GM23248 (cell line): Measurements from ENCODE around the gene AP3S2. TPM values are rescaled to one million over a fixed set of nuclear protein-coding genes. Genes with fewer than 3 reads are reported as not detected.
A peak's percentile ranks its signal among the peaks of the same experiment; 100 is the strongest.

Experiments
- DNase-seq: peaks from one replicate; pipeline ENCODE4 v3.0.0-alpha.2; 2015
- H2AFZ ChIP-seq: fragments of 200-600 bp; sonication (generic); 2 replicates; pipeline ENCODE4 v1.6.1; 2016; ENCODE audit warnings: antibody characterized with exemption
- H3F3A ChIP-seq: fragments of 200-600 bp; sonication (generic); 2 replicates; pipeline ENCODE4 v1.6.1; 2016; ENCODE audit warnings: mild to moderate bottlenecking, antibody characterized with exemption, mixed run types; ENCODE audit not compliant: insufficient read depth
- H3K27ac ChIP-seq: fragments of 200-600 bp; sonication (generic); 2 replicates; pipeline ENCODE4 v1.5.1; 2016; ENCODE audit warnings: mild to moderate bottlenecking
- H3K27me3 ChIP-seq: fragments of 200-600 bp; sonication (generic); replicated peaks from 2 replicates; pipeline ENCODE4 v1.6.1; 2016; ENCODE audit warnings: mild to moderate bottlenecking; ENCODE audit not compliant: insufficient read depth
- H3K36me3 ChIP-seq: fragments of 200-600 bp; sonication (generic); 2 replicates; pipeline ENCODE4 v1.6.1; 2016; ENCODE audit warnings: low read depth, mild to moderate bottlenecking
- H3K4me1 ChIP-seq: fragments of 200-600 bp; sonication (generic); 2 replicates; pipeline ENCODE4 v1.6.1; 2016; ENCODE audit warnings: mild to moderate bottlenecking; ENCODE audit not compliant: insufficient read depth
- H3K4me2 ChIP-seq: fragments of 200-600 bp; sonication (generic); one replicate; pipeline ENCODE4 v1.6.1; 2016; ENCODE audit warnings: mild to moderate bottlenecking; ENCODE audit not compliant: unreplicated experiment
- H3K4me3 ChIP-seq: fragments of 200-600 bp; sonication (generic); 2 replicates; pipeline ENCODE4 v1.5.1; 2016; ENCODE audit warnings: mild to moderate bottlenecking
- H3K79me2 ChIP-seq: fragments of 200-600 bp; sonication (generic); 2 replicates; pipeline ENCODE4 v1.6.1; 2016; ENCODE audit warnings: mild to moderate bottlenecking; ENCODE audit not compliant: insufficient read depth
- H3K9ac ChIP-seq: fragments of 200-600 bp; sonication (generic); 2 replicates; pipeline ENCODE4 v1.6.1; 2016; ENCODE audit warnings: mild to moderate bottlenecking
- H3K9me2 ChIP-seq: fragments of 200-600 bp; sonication (generic); 2 replicates; pipeline ENCODE4 v1.6.1; 2016; ENCODE audit warnings: mixed run types, mild to moderate bottlenecking, moderate library complexity; ENCODE audit not compliant: insufficient read depth
- H3K9me3 ChIP-seq: fragments of 200-600 bp; sonication (generic); one replicate; pipeline ENCODE4 v1.6.1; 2017; ENCODE audit warnings: low read depth
- H4K20me1 ChIP-seq: fragments of 200-600 bp; sonication (generic); 2 replicates; pipeline ENCODE4 v1.6.0; 2016; ENCODE audit not compliant: insufficient read depth
- EZH2 ChIP-seq: fragments of 200-600 bp; sonication (generic); IDR thresholded peaks from 2 replicates; pipeline ENCODE4 v1.6.1; 2018; ENCODE audit warnings: antibody characterized with exemption, mild to moderate bottlenecking; ENCODE audit not compliant: insufficient read depth, poor library complexity, severe bottlenecking
- EZH2phosphoT487 ChIP-seq: fragments of 200-600 bp; sonication (generic); IDR thresholded peaks from 2 replicates; pipeline ENCODE4 v1.6.1; 2018; ENCODE audit warnings: antibody characterized with exemption, moderate library complexity, mild to moderate bottlenecking, low read depth; ENCODE audit not compliant: insufficient read depth
- WGBS, 2 experiments: methylation state at CpG; one replicate each; pipeline ENCODE4 v1.1.6; 2015 to 2017; ENCODE audit warnings: low lambda C conversion rate in 2 of 2, low coverage in 1 of 2; ENCODE audit errors: missing lambda C conversion rate in 2 of 2; 5-methylcytosine and 5-hydroxymethylcytosine counted together
- in situ Hi-C: fragments of 300-500 bp; cut with MboI; formaldehyde crosslinking; loops from 2 replicates; pipeline ENCODE4 v1.15.0; 2020
- polyA plus RNA-seq: library from polyadenylated mRNA; unstranded; fragments of >200 nt; fragmentation: Nextera tagmentation; extraction: Ambion mirVana; gene quantifications from 2 replicates; pipeline ENCODE4 v1.2.1, GENCODE V29; 2016
- total RNA-seq: library from RNA; depleted of rRNA; stranded (reverse); fragments of >200 nt; shearing (Covaris generic); gene quantifications from 2 replicates; pipeline ENCODE4 v1.2.3, GENCODE V29; 2014

Gene AP3S2
- total and polyA plus RNA-seq, 2 experiments from 2014 or later = 27.0 to 85.0 TPM

GRCh38 chr15:89799918-89800498 is 93.8 kb downstream of the AP3S2 start:
- Histone ChIP-seq H3F3A (peaks cover 84% of the 10 kb centered on the region), H3K9ac (no peak overlapping the region), H2AFZ (no peak overlapping the region), H3K4me3 (no peak overlapping the region), H4K20me1 (no peaks in the 10 kb centered on the region), H3K9me2 (no peaks in the 10 kb centered on the region), H3K9me3 (no peaks in the 10 kb centered on the region), H3K4me1 (0 out of 2 replicates have a peak, but pooled peaks cover 4% of the 10 kb centered on the region), H3K27ac (peak overlapping the region; percentile 21; the same call in 1 of the 2 replicates), H3K27me3 (no peaks in the 10 kb centered on the region), H3K4me2 (no peak overlapping the region), H3K79me2 (peaks cover 63% of the 10 kb centered on the region), H3K36me3 (peaks cover 96% of the 10 kb centered on the region)
- in situ Hi-C loops = no loop called here
- TF ChIP-seq EZH2phosphoT487 (no peak), EZH2 (no peak)
- no peak for DNase-seq
- 99 to 100% methylated on average over 2 of the region's 2 CpGs for WGBS, 2 experiments

- Histone ChIP-seq H3K9ac (no peak overlapping the region), H3K4me3 (no peak overlapping the region), H2AFZ (no peak overlapping the region), H3F3A (peaks cover 83% of the 10 kb centered on the region), H3K4me2 (no peak overlapping the region), H3K36me3 (peaks cover 89% of the 10 kb centered on the region), H3K9me3 (no peaks in the 10 kb centered on the region), H3K9me2 (no peaks in the 10 kb centered on the region), H3K79me2 (peaks cover 56% of the 10 kb centered on the region), H3K27me3 (no peaks in the 10 kb centered on the region), H4K20me1 (no peaks in the 10 kb centered on the region), H3K27ac (no peak overlapping the region), H3K4me1 (0 out of 2 replicates have a peak, but pooled peaks cover 10% of the 10 kb centered on the region)
- DNase-seq = no peak
- in situ Hi-C loops = no loop called here
- WGBS, 2 experiments = 91 to 92% methylated on average over 20 of the region's 20 CpGs
- TF ChIP-seq EZH2phosphoT487 = no peak
- TF ChIP-seq EZH2 = no peak
These were observed 94.5 kb downstream of the AP3S2 start for GRCh38 chr15:89799011-89799911.

- H3K4me1 ChIP-seq = 0 out of 2 replicates have a peak, but pooled peaks cover 10% of the 10 kb centered on the region
- H3K4me3 ChIP-seq = no peak overlapping the region
- H3K27me3 ChIP-seq = no peaks in the 10 kb centered on the region
- WGBS, 2 experiments = 82 to 92% methylated on average over 4 of the region's 4 CpGs
- no peak overlapping the region for H2AFZ ChIP-seq
- no peaks in the 10 kb centered on the region for H4K20me1 ChIP-seq
- H3K79me2 ChIP-seq = peaks cover 55% of the 10 kb centered on the region
- in situ Hi-C loops = no loop called here
- no peak overlapping the region for H3K27ac ChIP-seq
- H3K9me3 ChIP-seq = no peaks in the 10 kb centered on the region
- peaks cover 91% of the 10 kb centered on the region for H3F3A ChIP-seq
- no peaks in the 10 kb centered on the region for H3K9me2 ChIP-seq
- no peak overlapping the region for H3K4me2 ChIP-seq
- TF ChIP-seq EZH2 = no peak
- TF ChIP-seq EZH2phosphoT487 = no peak
- DNase-seq = no peak
- peaks cover 88% of the 10 kb centered on the region for H3K36me3 ChIP-seq
- H3K9ac ChIP-seq = no peak overlapping the region
These were observed 96.1 kb downstream of the AP3S2 start for GRCh38 chr15:89797678-89798201.

GRCh38 chr15:89795996-89796395 is 97.8 kb downstream of the AP3S2 start:
- Histone ChIP-seq H3K27ac (no peak overlapping the region), H3K9me3 (no peaks in the 10 kb centered on the region), H4K20me1 (no peaks in the 10 kb centered on the region; the same call in 1 of the 2 replicates), H2AFZ (no peak overlapping the region), H3K4me1 (0 out of 2 replicates have a peak, but pooled peaks cover 10% of the 10 kb centered on the region), H3K4me2 (no peak overlapping the region), H3K4me3 (no peak overlapping the region), H3K9ac (no peak overlapping the region), H3K79me2 (peaks cover 47% of the 10 kb centered on the region), H3K9me2 (no peaks in the 10 kb centered on the region), H3K27me3 (no peaks in the 10 kb centered on the region), H3F3A (peaks cover 92% of the 10 kb centered on the region), H3K36me3 (peaks cover 87% of the 10 kb centered on the region)
- in situ Hi-C loops = no loop called here
- TF ChIP-seq EZH2phosphoT487 (no peak), EZH2 (no peak)
- DNase-seq = no peak
